NCI-H128 (cell line): ENCODE results near the gene RAD18.

Source experiments
- DNase-seq: peaks from one replicate; lab custom pipeline; 2025; ENCODE audit not compliant: unreplicated experiment; lab: John Stamatoyannopoulos, UW

The RAD18 gene, protein sequence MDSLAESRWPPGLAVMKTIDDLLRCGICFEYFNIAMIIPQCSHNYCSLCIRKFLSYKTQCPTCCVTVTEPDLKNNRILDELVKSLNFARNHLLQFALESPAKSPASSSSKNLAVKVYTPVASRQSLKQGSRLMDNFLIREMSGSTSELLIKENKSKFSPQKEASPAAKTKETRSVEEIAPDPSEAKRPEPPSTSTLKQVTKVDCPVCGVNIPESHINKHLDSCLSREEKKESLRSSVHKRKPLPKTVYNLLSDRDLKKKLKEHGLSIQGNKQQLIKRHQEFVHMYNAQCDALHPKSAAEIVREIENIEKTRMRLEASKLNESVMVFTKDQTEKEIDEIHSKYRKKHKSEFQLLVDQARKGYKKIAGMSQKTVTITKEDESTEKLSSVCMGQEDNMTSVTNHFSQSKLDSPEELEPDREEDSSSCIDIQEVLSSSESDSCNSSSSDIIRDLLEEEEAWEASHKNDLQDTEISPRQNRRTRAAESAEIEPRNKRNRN

GRCh38 chr3:8963137-8963853, at the start of gene RAD18:
RAD18 (minus strand) TSS chr3:8963472; CDS start chr3:8963385, 87 bp downstream.
- DNase-seq, result peak; percentile 69

GRCh38 chr3:9012521-9012920, 49.2 kb upstream of the RAD18 start:
- no peak for DNase-seq

GRCh38 chr3:9009976-9010545, 46.8 kb upstream of the RAD18 start:
- no peak for DNase-seq

- DNase-seq, result no peak
These were observed 45.4 kb upstream of the RAD18 start for GRCh38 chr3:9008550-9009255.

DNA sequence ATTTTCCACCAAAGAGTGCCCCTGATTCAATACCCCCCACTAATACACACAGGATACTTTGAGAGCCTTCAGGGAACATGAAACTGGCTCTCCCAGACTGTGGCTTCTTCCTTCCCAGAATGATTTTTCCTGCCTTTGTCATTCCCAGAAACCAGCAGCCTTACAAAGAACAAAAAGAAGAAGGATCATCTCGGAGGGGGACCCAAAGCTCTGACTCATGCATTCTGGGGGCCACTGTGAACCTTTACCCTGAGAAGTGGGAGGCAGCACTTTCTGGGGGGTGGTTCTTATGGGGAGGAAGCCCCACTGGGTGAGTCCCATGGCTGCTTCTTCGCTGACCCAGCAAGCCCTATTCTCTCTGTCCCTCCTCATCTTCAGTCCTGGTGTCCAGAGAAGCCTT, 44.7 kb upstream of the RAD18 start:
- DNase-seq, result no peak

DNA sequence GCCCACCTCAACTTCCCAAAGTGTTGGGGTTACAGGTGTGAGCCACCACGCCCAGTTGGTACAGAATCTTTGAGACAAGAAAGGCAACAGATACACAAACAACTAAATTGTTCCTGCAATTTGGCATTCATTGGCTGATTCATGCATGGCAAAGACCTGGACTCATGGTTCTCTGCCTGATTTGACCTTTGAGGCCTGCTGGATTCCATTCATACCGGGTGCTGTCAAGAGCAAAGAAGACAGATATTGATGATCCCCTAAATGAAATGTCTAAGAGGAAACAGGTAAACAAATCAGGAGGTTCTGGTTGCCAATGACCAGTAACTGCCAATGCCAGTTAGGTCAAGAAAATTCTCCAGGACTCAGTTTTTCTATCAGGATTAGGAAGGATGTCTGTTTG, 43.9 kb upstream of the RAD18 start:
- DNase-seq, result no peak

GRCh38 chr3:9000041-9000440, 36.8 kb upstream of the RAD18 start:
- no peak for DNase-seq

GRCh38 chr3:8997151-8997550, 33.9 kb upstream of the RAD18 start:
- DNase-seq, result no peak

DNA sequence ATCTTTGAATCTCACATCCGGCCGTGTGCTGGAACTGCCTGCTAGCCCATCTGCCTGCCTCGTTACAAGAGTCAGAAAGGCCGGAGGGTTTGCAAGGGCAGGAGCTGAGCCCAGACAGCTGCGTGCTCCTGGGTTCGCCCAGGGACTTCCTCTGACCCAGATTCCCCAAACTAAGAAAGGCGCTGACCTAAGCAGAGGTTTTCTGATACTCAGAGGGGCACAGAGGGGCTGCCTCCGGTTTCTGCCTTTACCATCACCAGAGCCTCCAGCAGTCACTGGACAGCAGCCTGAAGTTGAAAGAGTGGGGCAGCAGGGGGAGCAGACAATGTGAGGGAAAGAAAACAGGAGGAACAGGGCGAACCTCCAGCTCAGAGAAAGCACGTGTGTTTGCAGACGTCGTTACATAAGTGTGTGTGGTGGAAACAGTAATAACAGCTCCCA, 33.4 kb upstream of the RAD18 start:
- DNase-seq, result no peak

GRCh38 chr3:8996216-8996615, 32.9 kb upstream of the RAD18 start:
- no peak for DNase-seq

DNA sequence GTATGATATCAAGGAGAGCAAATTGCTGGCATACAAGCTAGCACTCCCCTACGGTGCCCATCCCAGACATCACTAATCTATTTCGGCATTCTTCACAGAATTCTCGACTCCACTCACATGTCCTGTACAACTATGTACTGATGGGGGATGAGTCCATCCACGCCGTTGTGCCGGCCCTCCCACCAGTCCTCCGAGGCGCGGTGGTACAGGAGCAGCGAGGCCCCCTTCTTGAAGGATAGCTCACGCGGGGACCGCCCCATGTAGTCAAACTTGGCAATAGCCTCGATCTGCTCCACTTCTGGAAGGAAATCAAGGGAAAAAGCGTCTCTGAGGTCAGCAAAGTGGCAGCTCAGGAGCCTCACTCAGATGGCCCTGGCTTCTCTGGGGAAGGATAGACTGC, 31.0 kb upstream of the RAD18 start:
- DNase-seq, result no peak

- no peak for DNase-seq
These were observed 30.1 kb upstream of the RAD18 start for GRCh38 chr3:8993331-8993730.

DNA sequence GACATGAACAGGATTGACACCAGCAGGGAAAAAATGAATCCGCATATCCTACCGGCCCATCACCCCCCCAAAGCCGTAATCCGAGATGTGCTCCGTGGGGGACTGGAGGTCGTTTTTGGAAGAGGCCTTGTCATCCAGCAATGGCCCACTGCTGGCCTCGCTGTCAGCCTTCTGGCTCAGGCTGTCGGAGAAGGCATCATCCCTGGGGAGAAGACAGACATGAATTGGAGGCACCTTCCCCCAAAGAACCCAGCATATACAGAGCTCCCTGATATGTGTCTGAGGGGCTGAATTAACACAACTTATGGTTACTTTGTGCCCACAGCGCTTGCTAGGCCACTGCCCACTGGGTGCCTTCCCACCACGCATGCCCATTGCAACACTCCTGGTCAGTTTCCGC, 29.6 kb upstream of the RAD18 start:
- DNase-seq, result no peak

- no peak for DNase-seq
These were observed 28.9 kb upstream of the RAD18 start for GRCh38 chr3:8992199-8992598.

GRCh38 chr3:8990266-8991215, 27.3 kb upstream of the RAD18 start:
- no peak for DNase-seq

GRCh38 chr3:8988791-8989558, 25.7 kb upstream of the RAD18 start:
- no peak for DNase-seq

DNA sequence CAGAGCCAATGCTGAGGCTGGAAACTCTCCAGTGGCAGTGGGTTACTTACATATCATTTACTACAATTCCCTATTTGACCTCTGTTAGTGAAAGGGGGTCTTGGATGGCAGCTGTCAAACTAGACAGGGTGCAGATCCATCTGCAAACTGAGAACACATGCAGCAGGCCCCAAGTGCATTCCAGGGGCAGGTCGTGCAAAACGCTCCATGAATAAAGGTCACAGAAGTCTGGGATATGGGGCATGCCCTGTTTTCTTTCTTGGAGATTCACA, 25.0 kb upstream of the RAD18 start:
- DNase-seq, result no peak

- DNase-seq, result no peak
These were observed 24.5 kb upstream of the RAD18 start for GRCh38 chr3:8987645-8988383.

- no peak for DNase-seq
These were observed 24.0 kb upstream of the RAD18 start for GRCh38 chr3:8987226-8987625.
